HCT116 (cell line): ENCODE measurements around the gene ELF2. TPM values are rescaled to one million over a fixed set of nuclear protein-coding genes. Genes with fewer than 3 reads are reported as not detected.

Experiments used
- ATAC-seq: fragments of 200-7000 bp; cut with Tn5 transposase; 2 replicates; pipeline ENCODE4 v1.9.1; 2020; ENCODE audit warnings: mild to moderate bottlenecking, moderate library complexity
- BruUV-seq: library from RNA; stranded (reverse); fragments of 400-500 nt; replicated peaks from 2 replicates; lab custom pipeline; 2021; lab: Mats Ljungman, UMichigan
- CTCF ChIA-PET: fragments of 300-600 bp; sonication (Branson Sonifier 250); formaldehyde crosslinking; loops from one replicate; lab custom pipeline; 2021; ENCODE audit warnings: antibody characterized with exemption; lab: Charles Lee
- POLR2A ChIA-PET: fragments of 300-600, 350-600 bp; sonication (Branson Sonifier 250); formaldehyde crosslinking; loops from one replicate; lab custom pipeline; 2021; ENCODE audit warnings: antibody characterized with exemption; lab: Charles Lee
- RAD21 ChIA-PET, 2 experiments: fragments of 300-600 bp; sonication (Branson Sonifier 250); formaldehyde crosslinking; loops; one replicate each; lab custom pipeline; 2023; ENCODE audit warnings: low total read pairs in 2 of 2; ENCODE audit not compliant: uncharacterized antibody in 2 of 2, unreplicated experiment in 2 of 2, low non-redundant PET in 1 of 2; lab: Charles Lee
- DNase-seq: peaks from one replicate; pipeline ENCODE4 v3.0.0-alpha.2; 2010; ENCODE audit warnings: low read depth, low spot score
- H2AFZ ChIP-seq: fragments of 200-600 bp; shearing (Covaris generic), sonication (generic); 2 replicates; pipeline ENCODE4 v1.6.1; 2017; ENCODE audit warnings: low read depth, mixed run types, mixed read lengths, antibody characterized with exemption, low read length; ENCODE audit not compliant: poor library complexity, severe bottlenecking
- H3K27ac ChIP-seq: 2 replicates; pipeline ENCODE4 v1.5.1; 2012; ENCODE audit warnings: low read depth, low read length
- H3K27me3 ChIP-seq: fragments of 200-600 bp; sonication (generic); 2 replicates; pipeline ENCODE4 v1.6.1; 2016; ENCODE audit warnings: mixed run types, low read length, mixed read lengths; ENCODE audit not compliant: insufficient read depth
- H3K36me3 ChIP-seq, 2 experiments: fragments of 200-500 bp in 1 of 2; fragments of 200-600 bp in 1 of 2; sonication (Bioruptor generic) in 1 of 2; sonication (generic) in 1 of 2; 2 replicates each; pipeline versions ENCODE4 v1.5.1 to v1.6.1; 2014 to 2016; ENCODE audit warnings: low read length in 2 of 2, inconsistent platforms in 1 of 2, mixed read lengths in 1 of 2, mixed run types in 1 of 2; ENCODE audit not compliant: insufficient read depth in 2 of 2, control insufficient read depth in 1 of 2
- H3K4me1 ChIP-seq, 2 experiments: fragments of 200-600 bp in 1 of 2; sonication (generic) in 1 of 2; 2 replicates each; pipeline versions ENCODE4 v1.5.1 to v1.6.1; 2012 to 2017; ENCODE audit warnings: low read length in 2 of 2, inconsistent platforms in 1 of 2, mild to moderate bottlenecking in 1 of 2, mixed read lengths in 1 of 2, mixed run types in 1 of 2, moderate library complexity in 1 of 2; ENCODE audit not compliant: insufficient read depth in 2 of 2, control insufficient read depth in 1 of 2
- H3K4me2 ChIP-seq: fragments of 200-600 bp; sonication (generic); 2 replicates; pipeline ENCODE4 v1.6.1; 2017; ENCODE audit warnings: mixed run types, low read length, mixed read lengths
- H3K4me3 ChIP-seq, 2 experiments: fragments of 200-600 bp in 1 of 2; sonication (generic) in 1 of 2; replicated peaks in 1 of 2; 2 replicates each; pipeline ENCODE4 v1.5.1; 2011 to 2016; ENCODE audit warnings: low read length in 2 of 2, control low read depth in 1 of 2, low read depth in 1 of 2, mild to moderate bottlenecking in 1 of 2, mixed read lengths in 1 of 2, mixed run types in 1 of 2
- H3K79me2 ChIP-seq: fragments of 200-600 bp; sonication (generic); 2 replicates; pipeline ENCODE4 v1.6.1; 2017; ENCODE audit warnings: mild to moderate bottlenecking, mixed run types, low read length, moderate library complexity, mixed read lengths; ENCODE audit not compliant: insufficient read depth
- H3K9ac ChIP-seq: fragments of 200-600 bp; sonication (generic); 2 replicates; pipeline ENCODE4 v1.6.1; 2016; ENCODE audit warnings: low read length, mixed read lengths
- H3K9me2 ChIP-seq: fragments of 200-600 bp; sonication (generic), shearing (Covaris generic); 2 replicates; pipeline ENCODE4 v1.6.1; 2017; ENCODE audit warnings: mixed run types, mild to moderate bottlenecking, moderate library complexity; ENCODE audit not compliant: insufficient read depth
- H3K9me3 ChIP-seq, 2 experiments: fragments of 200-500 bp in 1 of 2; fragments of 200-600 bp in 1 of 2; sonication (Bioruptor generic) in 1 of 2; sonication (generic) in 1 of 2; 2 replicates each; pipeline ENCODE4 v1.6.1; 2014 to 2017; ENCODE audit warnings: low read length in 2 of 2, mixed read lengths in 2 of 2, inconsistent platforms in 1 of 2, low read depth in 1 of 2, mild to moderate bottlenecking in 1 of 2, mixed run types in 1 of 2, moderate library complexity in 1 of 2; ENCODE audit not compliant: control insufficient read depth in 1 of 2, insufficient read depth in 1 of 2
- H4K20me1 ChIP-seq: fragments of 200-600 bp; sonication (generic), shearing (Covaris generic); 2 replicates; pipeline ENCODE4 v1.6.1; 2017; ENCODE audit warnings: mixed run types, mild to moderate bottlenecking, moderate library complexity; ENCODE audit not compliant: insufficient read depth
- EGR1 ChIP-seq: IDR thresholded peaks from 2 replicates; pipeline ENCODE4 v1.6.1; 2012; ENCODE audit warnings: low read depth
- MAX ChIP-seq: IDR thresholded peaks from 2 replicates; pipeline ENCODE4 v1.6.1; 2012
- POLR2AphosphoS5 ChIP-seq: IDR thresholded peaks from 2 replicates; pipeline ENCODE4 v1.6.1; 2011; ENCODE audit warnings: mild to moderate bottlenecking, low read depth, low read length, moderate library complexity
- SIN3A ChIP-seq: IDR thresholded peaks from 2 replicates; pipeline ENCODE4 v1.6.1; 2012; ENCODE audit warnings: low read depth
- SRF ChIP-seq: IDR thresholded peaks from 2 replicates; pipeline ENCODE4 v1.6.1; 2012; ENCODE audit warnings: low read depth
- YY1 ChIP-seq: IDR thresholded peaks from 2 replicates; pipeline ENCODE4 v1.6.1; 2011; ENCODE audit warnings: low read length, low read depth, moderate library complexity, mild to moderate bottlenecking; ENCODE audit not compliant: insufficient replicate concordance; ENCODE audit errors: extremely low read depth
- ZBTB33 ChIP-seq: IDR thresholded peaks from 2 replicates; pipeline ENCODE4 v1.6.1; 2011; ENCODE audit warnings: mild to moderate bottlenecking, low read length, moderate library complexity; ENCODE audit not compliant: insufficient replicate concordance; ENCODE audit errors: extremely low read depth
- ZFX ChIP-seq: fragments of 450-650 bp; IDR thresholded peaks from 2 replicates; pipeline ENCODE4 v1.6.1; 2017
- intact Hi-C: fragments of 100-400 bp; cut with micrococcal nuclease; formaldehyde crosslinking; loops from 2 replicates; pipeline ENCODE4 v1.10.0; 2022
- total RNA-seq: library from RNA; stranded (reverse); gene quantifications from one replicate; pipeline ENCODE4 v1.2.1, GENCODE V29; 2021; ENCODE audit not compliant: unreplicated experiment
- TF ChIP-seq, protein P1 (sequence below): IDR thresholded peaks from 2 replicates; pipeline ENCODE4 v1.6.1; 2012; ENCODE audit warnings: low read depth

The ELF2 gene
- total RNA-seq, 1 experiment from 2014 or later: 28.2 TPM

DNA sequence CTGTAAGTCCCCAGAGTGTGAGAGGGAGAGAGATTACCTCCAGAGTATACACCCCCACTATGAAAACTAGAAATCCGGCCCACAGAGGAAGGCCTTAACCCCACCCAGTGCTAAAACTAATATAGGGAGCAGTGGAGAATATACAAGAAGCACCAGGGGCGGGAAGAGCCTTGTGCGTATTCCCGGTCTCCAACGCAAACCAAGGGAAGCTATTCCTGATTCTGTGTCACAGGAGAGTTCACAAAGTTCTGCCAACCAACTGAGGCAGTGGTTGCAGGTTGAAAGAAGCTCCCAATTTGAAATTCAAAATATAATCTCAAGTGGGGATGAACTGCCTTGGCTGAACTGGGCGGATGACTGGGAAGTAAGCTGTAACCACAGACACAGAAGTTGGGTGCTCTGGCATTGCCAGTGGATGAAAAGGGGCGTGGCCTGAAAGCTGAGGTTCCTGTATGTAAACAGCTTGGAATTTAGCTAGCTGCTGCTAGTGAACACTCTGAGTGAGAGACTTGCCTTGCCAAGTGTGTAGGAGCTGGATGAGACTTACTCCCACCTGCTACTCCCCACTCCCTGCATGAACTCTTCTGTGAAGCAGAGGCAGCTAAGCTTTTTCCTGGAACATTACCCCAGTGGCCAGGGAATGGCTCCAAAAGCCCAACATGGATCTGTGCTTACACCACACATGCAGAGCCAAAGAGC, 32.7 kb downstream of the ELF2 start:
- no peak overlapping the region for H3K4me2 ChIP-seq
- no peak overlapping the region for H2AFZ ChIP-seq
- intact Hi-C loops: no loop called here
- no peaks in the 10 kb centered on the region for H3K9me2 ChIP-seq
- POLR2A ChIA-PET: no interaction called here
- CTCF ChIA-PET: no interaction called here
- DNase-seq (no peak), ATAC-seq (no peak)
- no peak overlapping the region for H3K27ac ChIP-seq
- no peak for TF ChIP-seq SIN3A
- no peak for TF ChIP-seq MAX
- no peak for TF ChIP-seq ZBTB33
- no peak for TF ChIP-seq SRF
- TF ChIP-seq ZFX: no peak
- H3K36me3 ChIP-seq: no peaks in the 10 kb centered on the region
- H3K9me3 ChIP-seq: no peaks in the 10 kb centered on the region
- no peaks in the 10 kb centered on the region for H3K27me3 ChIP-seq
- RAD21 ChIA-PET: no interaction called here
- no peaks in the 10 kb centered on the region for H4K20me1 ChIP-seq
- no peak overlapping the region for H3K4me3 ChIP-seq
- no peak overlapping the region for H3K9ac ChIP-seq
- H3K79me2 ChIP-seq: no peaks in the 10 kb centered on the region; the same call in 1 of the 2 replicates
- BruUV-seq: no TSS peak
- H3K4me1 ChIP-seq: no peaks in the 10 kb centered on the region

DNA sequence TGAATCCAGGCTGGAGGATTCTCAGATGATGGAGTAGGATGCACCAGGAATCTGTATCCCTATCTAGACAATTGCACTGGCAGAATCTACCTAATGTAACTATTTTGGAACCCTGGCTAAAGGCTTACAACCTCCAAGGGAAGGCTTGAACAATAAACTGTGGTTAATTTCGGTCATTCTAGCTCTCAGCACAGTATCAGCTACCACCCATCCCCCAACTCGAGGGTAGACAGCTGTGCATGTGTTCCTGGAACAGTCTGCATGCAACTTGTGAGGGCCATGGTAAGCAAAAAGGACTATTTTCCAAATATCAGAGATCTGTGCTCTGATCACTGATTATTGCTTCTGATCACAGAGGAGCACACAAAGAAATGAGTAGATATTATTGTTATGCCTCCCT, 34.0 kb downstream of the ELF2 start:
- Histone ChIP-seq H3K4me1 (no peaks in the 10 kb centered on the region), H3K9me2 (no peaks in the 10 kb centered on the region), H3K27me3 (no peaks in the 10 kb centered on the region), H3K36me3 (no peaks in the 10 kb centered on the region), H2AFZ (no peak overlapping the region), H3K9ac (no peak overlapping the region), H3K4me2 (no peak overlapping the region), H4K20me1 (no peaks in the 10 kb centered on the region), H3K9me3 (no peaks in the 10 kb centered on the region), H3K27ac (no peak overlapping the region), H3K79me2 (no peaks in the 10 kb centered on the region; the same call in 1 of the 2 replicates), H3K4me3 (no peak overlapping the region)
- ChIA-PET POLR2A (no interaction called here), CTCF (no interaction called here), RAD21 (no interaction called here)
- no TSS peak for BruUV-seq
- TF ChIP-seq EGR1 (no peak), ZFX (no peak), POLR2AphosphoS5 (no peak), MAX (no peak), YY1 (no peak), SIN3A (no peak)
- TF ChIP-seq, protein P1, sequence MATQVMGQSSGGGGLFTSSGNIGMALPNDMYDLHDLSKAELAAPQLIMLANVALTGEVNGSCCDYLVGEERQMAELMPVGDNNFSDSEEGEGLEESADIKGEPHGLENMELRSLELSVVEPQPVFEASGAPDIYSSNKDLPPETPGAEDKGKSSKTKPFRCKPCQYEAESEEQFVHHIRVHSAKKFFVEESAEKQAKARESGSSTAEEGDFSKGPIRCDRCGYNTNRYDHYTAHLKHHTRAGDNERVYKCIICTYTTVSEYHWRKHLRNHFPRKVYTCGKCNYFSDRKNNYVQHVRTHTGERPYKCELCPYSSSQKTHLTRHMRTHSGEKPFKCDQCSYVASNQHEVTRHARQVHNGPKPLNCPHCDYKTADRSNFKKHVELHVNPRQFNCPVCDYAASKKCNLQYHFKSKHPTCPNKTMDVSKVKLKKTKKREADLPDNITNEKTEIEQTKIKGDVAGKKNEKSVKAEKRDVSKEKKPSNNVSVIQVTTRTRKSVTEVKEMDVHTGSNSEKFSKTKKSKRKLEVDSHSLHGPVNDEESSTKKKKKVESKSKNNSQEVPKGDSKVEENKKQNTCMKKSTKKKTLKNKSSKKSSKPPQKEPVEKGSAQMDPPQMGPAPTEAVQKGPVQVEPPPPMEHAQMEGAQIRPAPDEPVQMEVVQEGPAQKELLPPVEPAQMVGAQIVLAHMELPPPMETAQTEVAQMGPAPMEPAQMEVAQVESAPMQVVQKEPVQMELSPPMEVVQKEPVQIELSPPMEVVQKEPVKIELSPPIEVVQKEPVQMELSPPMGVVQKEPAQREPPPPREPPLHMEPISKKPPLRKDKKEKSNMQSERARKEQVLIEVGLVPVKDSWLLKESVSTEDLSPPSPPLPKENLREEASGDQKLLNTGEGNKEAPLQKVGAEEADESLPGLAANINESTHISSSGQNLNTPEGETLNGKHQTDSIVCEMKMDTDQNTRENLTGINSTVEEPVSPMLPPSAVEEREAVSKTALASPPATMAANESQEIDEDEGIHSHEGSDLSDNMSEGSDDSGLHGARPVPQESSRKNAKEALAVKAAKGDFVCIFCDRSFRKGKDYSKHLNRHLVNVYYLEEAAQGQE: no peak
- no peak for DNase-seq
- ATAC-seq: no peak
- intact Hi-C loops: no loop called here
